Testis (tissue), 3 donors: ENCODE data around the gene PSD4. TPM values are rescaled to one million over a fixed set of nuclear protein-coding genes. Genes with fewer than 3 reads are reported as not detected.

ENCODE experiments used
- DNase-seq: peaks from one replicate; pipeline ENCODE4 v3.0.0-alpha.2; 2019
- H3K27ac ChIP-seq, 2 donors: fragments of 200-600 bp; sonication (generic); one replicate each; pipeline ENCODE4 v1.5.1; 2019
- H3K27me3 ChIP-seq: fragments of 200-600 bp; sonication (generic); one replicate; pipeline ENCODE4 v1.5.1; 2019
- H3K36me3 ChIP-seq: fragments of 200-600 bp; sonication (generic); one replicate; pipeline ENCODE4 v1.5.1; 2017; ENCODE audit warnings: low read depth; ENCODE audit errors: missing control alignments
- H3K4me1 ChIP-seq: fragments of 200-600 bp; sonication (generic); one replicate; pipeline ENCODE4 v1.5.1; 2019
- H3K4me3 ChIP-seq, 2 donors: fragments of 200-600 bp; sonication (generic); one replicate each; pipeline ENCODE4 v1.5.1; 2017 to 2019
- H3K9me3 ChIP-seq: fragments of 200-600 bp; sonication (generic); one replicate; pipeline ENCODE4 v1.5.1; 2017
- CTCF ChIP-seq, 3 experiments: fragments of 450-650 bp in 2 of 3; fragments of 200-600 bp in 1 of 3; sonication (generic) in 1 of 3; IDR thresholded peaks; one replicate each; pipeline ENCODE4 v1.5.1; 2016 to 2019; ENCODE audit warnings: antibody characterized with exemption in 3 of 3, mild to moderate bottlenecking in 2 of 3, moderate library complexity in 1 of 3
- POLR2A ChIP-seq: fragments of 450-650 bp; IDR thresholded peaks from one replicate; pipeline ENCODE4 v1.6.1; 2017; ENCODE audit warnings: antibody characterized with exemption, mild to moderate bottlenecking, moderate library complexity
- whole genome bisulfite sequencing, 2 donors: methylation state at CpG; one replicate each; pipeline ENCODE4 v1.1.5; 2018; 5-methylcytosine and 5-hydroxymethylcytosine counted together
- intact Hi-C: fragments of 100-400 bp; cut with DNase I; formaldehyde crosslinking; loops from one replicate; pipeline ENCODE4 v1.15.1; 2023; ENCODE audit warnings: low total_unique reads
- polyA plus RNA-seq: library from polyadenylated mRNA; stranded (reverse); fragments of 350-450 nt; fragmentation: Illumina TruSeq; extraction: RNeasy Lipid Tissue Mini Kit (QIAGEN cat#74804); gene quantifications from one replicate; pipeline ENCODE4 v1.2.3, GENCODE V29; 2014; ENCODE audit warnings: low read depth, low replicate concordance; ENCODE audit not compliant: insufficient read depth
- total RNA-seq, 2 donors: library from RNA; depleted of rRNA; stranded (reverse); fragments of >200 nt; gene quantifications; one replicate each; pipeline ENCODE4 v1.2.3, GENCODE V29; 2016

PSD4 gene
- total and polyA plus RNA-seq, 3 donors from 2014 or later = 18.7 to 35.9 (median 22.8) TPM

- Histone ChIP-seq H3K9me3 (no peaks in the 10 kb centered on the region), H3K4me3 (no peak overlapping the region), H3K27me3 (no peaks in the 10 kb centered on the region), H3K36me3 (no peaks in the 10 kb centered on the region), H3K4me1 (peaks cover 15% of the 10 kb centered on the region), H3K27ac (no peak overlapping the region)
- intact Hi-C loops = no loop called here
- TF ChIP-seq CTCF (IDR thresholded peaks at IDR 0.05) = no peak
- TF ChIP-seq POLR2A = no peak
- 83 to 86% methylated on average over 9 of the region's 9 CpGs for WGBS, 2 donors
- no peak for DNase-seq
These were observed 63.9 kb downstream of the PSD4 start for GRCh38 chr2:113237604-113238160.

DNA sequence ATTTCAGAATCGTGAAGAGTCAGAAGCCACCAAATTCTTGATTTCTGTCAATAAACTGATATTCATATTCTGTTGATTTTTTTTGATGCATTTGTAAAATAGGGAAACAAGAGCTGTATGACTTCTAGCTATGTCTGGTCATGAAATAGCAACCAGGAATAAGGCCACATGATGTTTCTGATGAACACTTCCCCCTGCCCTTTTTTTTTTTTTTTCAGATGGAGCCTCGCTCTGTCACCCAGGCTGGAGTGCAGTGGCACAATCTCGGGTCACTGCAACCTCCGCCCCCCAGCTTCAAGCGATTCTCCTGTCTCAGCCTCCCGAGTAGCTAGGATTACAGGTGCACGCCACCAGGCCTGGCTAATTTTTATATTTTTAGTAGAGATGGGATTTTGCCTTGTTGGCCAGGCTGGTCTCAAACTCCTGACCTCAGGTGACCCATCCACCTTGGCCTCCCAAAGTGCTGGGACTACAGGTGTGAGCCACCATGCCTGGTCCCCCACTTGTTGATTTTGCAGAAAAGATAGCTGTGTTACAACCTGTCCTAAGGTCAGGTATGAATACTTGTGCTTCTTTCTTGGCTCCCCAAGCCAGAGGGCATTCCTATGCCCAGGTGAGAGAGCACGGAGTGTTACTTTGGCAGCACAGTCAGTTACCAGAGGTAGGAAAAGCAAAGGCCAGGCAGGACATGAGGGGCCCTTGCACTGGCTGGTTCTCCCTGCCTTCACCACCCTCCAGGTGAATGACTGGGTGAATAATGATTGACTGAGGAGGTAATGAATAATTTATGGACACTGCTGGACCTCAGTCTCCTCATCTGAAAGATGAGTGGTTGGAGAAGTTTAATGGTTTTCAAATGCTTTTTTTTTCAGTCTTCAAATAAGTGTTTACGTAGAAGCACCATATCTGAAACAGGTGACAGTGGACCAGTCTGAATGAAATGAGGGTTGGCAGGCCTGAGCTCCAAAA, 65.4 kb downstream of the PSD4 start:
- no peaks in the 10 kb centered on the region for H3K36me3 ChIP-seq
- no peaks in the 10 kb centered on the region for H3K27me3 ChIP-seq
- H3K4me3 ChIP-seq = no peak overlapping the region
- no peaks in the 10 kb centered on the region for H3K9me3 ChIP-seq
- intact Hi-C loops = no loop called here
- peaks cover 11% of the 10 kb centered on the region for H3K4me1 ChIP-seq
- 90 to 93% methylated on average over 9 of the region's 9 CpGs for WGBS, 2 donors
- H3K27ac ChIP-seq = peak overlapping the region in 1 of 2 donors; percentile 22
- DNase-seq = no peak
- TF ChIP-seq POLR2A (no peak), CTCF (IDR thresholded peaks at IDR 0.05) (no peak)

DNA sequence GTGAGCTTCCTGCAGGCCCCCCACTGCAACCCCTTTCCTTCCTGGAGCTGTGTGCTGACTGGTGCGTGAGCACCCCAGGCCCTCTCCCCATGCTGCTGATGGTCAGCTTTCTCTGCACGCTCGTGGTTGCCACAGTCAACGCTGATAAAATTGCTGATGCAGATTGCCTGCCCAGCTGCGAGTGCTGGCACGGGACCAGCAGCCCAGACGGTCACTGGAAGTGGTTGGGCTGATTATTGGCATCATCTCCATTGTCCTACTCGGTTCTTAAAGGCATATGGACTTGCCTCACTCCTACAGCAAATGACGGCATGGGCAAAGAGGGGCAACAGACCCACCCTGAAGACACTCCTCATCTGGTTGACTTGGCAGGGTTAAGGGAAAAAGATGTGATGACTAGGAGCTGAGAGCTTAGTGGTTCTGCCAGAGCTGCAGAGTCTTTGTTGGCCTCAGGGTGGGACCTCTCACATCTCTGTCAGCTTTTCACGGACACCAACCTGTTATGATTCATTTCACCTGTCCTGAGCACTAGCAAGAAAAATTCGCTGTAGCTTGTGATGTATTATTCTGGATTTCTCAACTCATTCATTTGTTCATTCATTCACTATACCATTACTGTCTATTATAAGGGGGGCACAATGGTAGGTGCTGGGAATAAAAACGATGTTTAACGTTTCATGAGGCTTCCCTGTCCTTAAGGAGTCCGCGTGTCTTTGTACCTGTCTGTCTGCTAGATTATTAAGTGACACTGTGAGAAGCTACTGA, 66.6 kb downstream of the PSD4 start:
- Histone ChIP-seq H3K4me1 (peaks cover 11% of the 10 kb centered on the region), H3K9me3 (no peaks in the 10 kb centered on the region), H3K27me3 (no peaks in the 10 kb centered on the region), H3K4me3 (no peak overlapping the region), H3K36me3 (no peaks in the 10 kb centered on the region), H3K27ac (peak overlapping the region in 1 of 2 donors; percentile 30)
- intact Hi-C loops = loop anchor here (10.0 kb wide), 1 partner anchor 124 kb away; no protein-coding TSS in a partner anchor
- 47 to 57% methylated on average over 7 to 15 of the region's 15 CpGs for WGBS, 2 donors
- TF ChIP-seq CTCF (IDR thresholded peaks at IDR 0.05) (no peak), POLR2A (no peak)
- DNase-seq = peak; percentile 88

GRCh38 chr2:113240915-113241911, 67.4 kb downstream of the PSD4 start:
- DNase-seq = peak; percentile 29
- Histone ChIP-seq H3K4me3 (no peak overlapping the region), H3K4me1 (peaks cover 11% of the 10 kb centered on the region), H3K36me3 (no peaks in the 10 kb centered on the region), H3K27ac (no peak overlapping the region), H3K9me3 (no peaks in the 10 kb centered on the region), H3K27me3 (no peaks in the 10 kb centered on the region)
- intact Hi-C loops = loop anchor here (10.0 kb wide), 1 partner anchor 124 kb away; no protein-coding TSS in a partner anchor
- WGBS, 2 donors = 76 to 79% methylated on average over 18 of the region's 18 CpGs
- no peak for TF ChIP-seq CTCF (IDR thresholded peaks at IDR 0.05)
- no peak for TF ChIP-seq POLR2A
